Renal cortical epithelial cell (primary cell): ENCODE data around the gene TRIM41. TPM values are rescaled to one million over a fixed set of nuclear protein-coding genes. Genes with fewer than 3 reads are reported as not detected.
"Not testable (repeated sequence)": the region's sequence is repeated elsewhere in the genome, so short reads cannot be mapped to it uniquely, and the experiment has no call there.

Experiments
- DNase-seq: peaks from one replicate; pipeline ENCODE4 v3.0.0-alpha.2; 2011; ENCODE audit warnings: low read depth
- total RNA-seq: library from RNA; depleted of rRNA; stranded (reverse); fragments of >200 nt; gene quantifications from 2 replicates; pipeline ENCODE4 v1.2.3, GENCODE V29; 2014

Gene TRIM41
- total RNA-seq, 1 donor from 2014 or later: 12.8 TPM

DNA sequence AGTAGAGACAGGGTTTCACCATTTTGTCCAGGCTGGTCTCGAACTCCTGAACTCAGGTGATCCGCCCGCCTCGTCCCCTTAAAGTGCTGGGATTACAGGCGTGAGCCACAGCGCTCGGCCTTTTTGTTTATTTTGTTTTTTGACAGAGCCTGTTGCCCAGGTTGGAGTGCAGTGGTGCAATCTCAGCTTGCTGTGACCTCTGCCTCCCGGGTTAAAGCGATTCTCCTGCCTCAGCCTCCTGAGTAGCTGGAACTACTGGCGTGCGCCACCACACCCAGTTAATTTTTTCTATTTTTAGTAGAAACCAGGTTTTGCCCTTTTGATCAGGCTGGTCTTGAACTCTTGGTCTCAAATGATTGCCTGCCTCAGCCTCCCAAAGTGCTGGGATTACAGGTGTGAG is 12.9 kb upstream of the TRIM41 start:
- DNase-seq: not testable (repeated sequence)

DNA sequence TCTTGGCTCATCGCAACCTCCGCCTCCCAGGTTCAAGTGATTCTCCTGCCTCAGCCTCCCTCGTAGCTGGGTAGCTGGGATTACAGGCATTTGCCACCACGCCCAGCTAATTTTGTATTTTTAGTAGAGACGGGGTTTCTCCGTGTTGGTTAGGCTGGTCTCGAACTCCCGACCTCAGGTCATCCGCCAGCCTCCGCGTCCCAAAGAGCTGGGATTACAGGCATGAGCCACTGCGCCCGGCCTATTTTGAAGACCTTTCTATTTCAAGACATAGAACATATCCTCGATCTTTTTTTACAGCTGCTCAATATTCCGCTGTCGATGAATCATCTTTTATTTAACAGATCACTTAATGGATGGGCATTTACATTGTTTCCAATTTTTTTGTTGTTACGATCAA is 12.4 kb upstream of the TRIM41 start:
- not testable (repeated sequence) for DNase-seq

GRCh38 chr5:181211208-181211607 is 11.9 kb upstream of the TRIM41 start:
- DNase-seq: no peak

- no peak for DNase-seq
Measured at GRCh38 chr5:181212080-181212479, 11.0 kb upstream of the TRIM41 start.

DNA sequence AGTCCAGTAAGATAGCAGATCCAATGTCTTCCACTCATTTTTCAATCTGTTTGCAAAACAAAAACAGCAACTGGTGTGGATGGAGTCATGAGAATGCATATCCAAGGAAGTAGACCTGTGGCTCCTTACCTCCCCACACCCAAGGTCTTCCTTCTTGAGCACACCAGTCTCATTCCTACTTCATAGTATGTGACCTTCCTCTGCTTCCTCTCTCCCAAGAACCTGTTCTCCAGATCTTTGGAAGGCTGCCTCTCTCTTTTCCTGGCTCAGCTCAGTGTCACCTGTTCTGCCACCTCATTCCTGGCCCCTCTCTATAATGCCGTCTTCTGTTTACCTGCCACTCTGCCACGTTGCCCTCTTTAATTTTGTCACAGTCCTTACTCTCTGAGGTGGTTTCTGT is 10.1 kb upstream of the TRIM41 start:
- DNase-seq: no peak

- DNase-seq: not testable (repeated sequence)
Measured at GRCh38 chr5:181214249-181214648, 8.8 kb upstream of the TRIM41 start.

DNA sequence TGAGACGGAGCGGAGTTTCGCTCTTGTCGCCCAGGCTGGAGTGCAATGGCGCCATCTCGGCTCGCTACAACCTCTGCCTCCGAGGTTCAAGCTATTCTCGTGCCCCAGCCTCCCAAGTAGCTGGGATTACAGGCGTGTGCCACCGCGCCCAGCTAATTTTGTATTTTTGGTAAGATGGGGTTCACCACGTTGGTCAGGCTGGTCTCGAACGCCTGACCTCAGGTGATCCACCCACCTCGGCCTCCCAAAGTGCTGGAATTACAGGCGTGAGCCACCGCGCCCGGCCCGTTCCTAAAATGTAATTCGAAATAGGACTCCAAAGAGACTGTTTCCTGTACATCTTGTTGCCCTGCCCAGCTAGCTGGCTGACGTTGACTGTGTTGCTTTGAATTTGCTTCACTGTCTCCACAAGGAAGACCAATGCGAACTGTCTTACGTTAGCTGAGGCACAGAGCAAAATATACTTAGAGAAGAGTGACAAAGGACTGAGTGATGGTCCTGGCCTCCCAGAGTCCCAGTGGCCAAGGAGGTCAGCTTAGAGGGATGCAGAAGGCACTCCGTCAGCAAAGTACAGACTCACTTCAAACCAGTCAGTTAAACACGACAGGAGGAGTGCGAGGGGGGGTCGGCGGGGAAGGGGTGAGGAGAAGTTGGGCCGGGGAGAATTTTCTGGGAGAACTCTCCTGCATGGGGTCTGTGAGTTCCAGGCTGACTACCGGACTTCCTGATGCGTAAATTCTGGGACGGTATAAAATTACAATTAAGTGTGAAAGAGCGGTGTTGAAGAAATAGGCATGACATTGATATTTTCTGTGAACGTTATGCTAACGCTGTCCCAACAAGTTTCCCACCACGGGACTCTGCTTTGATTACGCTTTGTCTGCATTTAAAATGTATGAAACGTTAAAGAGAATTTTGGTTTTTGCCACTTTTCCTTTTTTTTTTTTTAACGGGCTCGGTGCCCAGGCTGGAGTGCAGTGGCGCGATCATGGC is 6.8 kb upstream of the TRIM41 start:
- DNase-seq: no peak

DNA sequence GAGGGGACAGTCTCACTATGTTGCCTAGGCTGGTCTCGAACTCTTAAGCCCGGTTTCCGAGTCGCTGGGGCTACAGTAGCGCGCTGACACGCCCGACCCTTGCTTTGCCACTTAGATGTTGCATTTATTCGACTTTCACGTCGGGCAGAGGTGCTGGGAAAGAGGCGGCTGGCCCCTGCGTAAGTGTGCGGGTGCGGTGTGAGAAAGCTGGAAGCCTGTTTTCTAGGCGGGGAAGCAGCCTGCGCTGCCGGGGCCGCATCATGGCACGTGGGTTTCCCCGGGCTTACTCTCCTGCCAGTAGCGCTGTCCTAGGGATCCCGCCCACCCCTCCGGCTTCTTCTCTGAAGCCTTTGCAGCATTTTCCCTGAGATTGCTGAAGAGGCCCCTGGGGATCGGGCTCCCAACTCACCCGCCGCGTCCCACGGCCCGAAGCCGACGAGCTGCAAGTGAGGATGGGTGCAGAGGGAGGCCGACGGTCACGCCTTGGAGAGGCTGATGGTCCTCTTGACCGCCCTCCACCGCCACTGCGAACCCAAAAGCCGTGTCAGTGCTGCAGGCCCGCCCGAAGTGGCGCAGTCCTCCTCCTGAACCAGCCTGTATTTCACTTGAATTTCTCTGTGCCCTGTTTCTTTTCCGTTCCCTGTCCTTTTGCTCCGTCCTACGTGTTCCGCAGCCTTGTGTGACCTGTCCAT is 5.8 kb upstream of the TRIM41 start:
- DNase-seq: no peak

GRCh38 chr5:181217803-181218062 is 5.3 kb upstream of the TRIM41 start:
- peak; percentile 30 for DNase-seq

DNA sequence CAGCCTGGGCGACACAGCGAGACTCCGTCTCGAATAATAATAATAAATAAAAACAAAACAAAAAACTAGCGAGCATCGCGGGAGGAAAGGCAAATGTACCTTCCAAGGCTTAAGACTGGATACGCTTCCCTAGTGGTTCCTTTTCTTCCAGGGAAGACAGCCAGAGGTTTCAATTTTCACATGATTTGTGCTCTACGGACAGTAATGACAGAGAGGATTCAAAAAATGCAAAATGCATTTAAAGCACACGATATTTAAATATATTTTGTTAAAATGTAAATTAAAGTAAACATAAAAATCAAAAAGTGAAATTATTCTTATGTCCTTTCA is 4.3 kb upstream of the TRIM41 start:
- no peak for DNase-seq

DNA sequence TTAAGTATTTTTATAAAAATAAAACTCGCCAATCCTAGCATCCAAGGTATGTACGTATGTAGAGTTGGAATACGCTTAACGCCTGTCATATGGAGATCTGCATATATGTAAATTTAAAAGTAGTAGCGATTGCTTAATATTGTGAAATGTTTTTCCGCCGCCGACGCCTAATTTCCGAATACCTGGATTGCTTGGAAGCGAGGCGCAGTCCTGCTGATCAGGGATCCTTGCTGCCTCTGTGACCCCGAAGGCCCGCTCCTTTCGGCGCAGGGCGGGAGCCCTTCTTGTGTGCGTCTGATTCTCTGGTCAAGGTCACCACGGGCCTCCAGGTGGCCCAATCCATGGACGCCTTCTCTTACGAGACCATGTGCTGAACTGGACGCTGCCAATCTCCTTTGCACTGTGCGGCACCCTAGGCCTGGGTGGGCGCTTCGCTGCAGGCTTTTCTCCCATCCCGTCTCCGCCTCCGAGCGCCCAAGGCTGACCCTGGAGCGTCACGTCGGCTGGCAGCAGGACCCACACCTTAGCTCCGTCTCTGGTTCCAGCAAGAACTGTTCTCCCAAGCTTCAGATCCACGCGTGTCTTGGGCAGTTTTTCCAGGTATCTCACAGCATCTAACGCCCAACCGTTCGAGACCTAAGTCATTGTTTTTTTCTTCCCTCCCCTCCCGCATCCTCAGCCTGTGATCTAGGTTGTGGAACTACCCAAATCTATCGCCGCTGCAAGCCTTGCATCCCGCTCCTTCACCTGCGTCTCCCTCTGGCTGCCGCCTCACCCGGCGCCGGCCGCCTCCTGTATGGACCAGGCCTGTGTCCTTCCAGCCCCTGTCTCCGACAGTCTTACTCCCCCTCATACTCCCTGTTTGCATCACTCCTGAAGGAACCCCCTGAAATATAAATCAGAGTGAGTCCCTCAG is 3.6 kb upstream of the TRIM41 start:
- DNase-seq: no peak

DNA sequence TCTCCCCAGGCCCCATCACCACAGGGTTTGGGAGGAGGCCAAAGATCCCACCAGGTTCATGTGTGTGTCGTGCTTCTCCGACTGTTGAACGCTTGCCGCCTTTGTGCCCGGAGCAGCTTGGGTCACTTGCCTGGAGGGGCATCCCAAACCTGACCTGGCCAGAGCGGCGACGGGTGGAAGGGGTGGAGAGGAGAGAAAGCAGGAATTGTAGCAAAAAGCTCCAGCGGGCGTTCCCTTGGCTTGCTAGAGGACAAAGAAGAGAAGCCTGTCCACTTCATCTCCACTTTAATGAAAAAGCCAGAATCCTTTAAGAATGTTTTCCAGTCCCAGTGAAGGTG is 2.9 kb upstream of the TRIM41 start:
- DNase-seq: no peak

DNA sequence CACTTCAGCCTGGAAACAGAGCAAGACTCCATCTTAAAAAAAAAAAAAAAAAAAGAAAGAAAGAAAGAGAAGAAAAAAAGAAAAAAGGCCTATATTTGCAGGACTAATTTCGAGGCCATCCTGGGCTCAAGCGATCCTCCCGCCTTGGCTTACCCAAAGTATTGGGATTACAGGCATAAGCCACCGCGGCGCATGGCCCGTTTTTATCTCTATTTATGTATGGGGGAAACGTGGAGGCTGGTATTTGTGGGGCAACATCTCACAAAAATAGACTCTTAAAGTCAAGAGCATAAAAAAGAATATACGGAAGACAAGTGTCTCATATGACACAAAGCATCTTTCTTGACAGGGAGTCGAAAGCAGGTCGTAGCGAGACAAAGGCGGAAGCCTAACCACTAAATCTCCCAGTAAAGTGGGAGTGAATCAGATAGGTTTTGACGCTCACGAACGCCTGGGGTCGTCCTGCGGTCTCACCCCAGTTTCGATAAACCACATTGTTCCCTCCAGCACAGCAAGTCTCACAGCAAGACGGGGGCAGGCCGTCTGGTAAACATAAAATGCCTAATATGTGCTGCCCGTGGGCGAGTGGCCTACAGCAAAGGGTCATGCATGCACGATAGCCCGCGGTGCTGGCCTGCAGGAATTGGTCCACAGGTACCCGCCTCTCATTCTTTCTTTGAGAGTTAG is 1.8 kb upstream of the TRIM41 start:
- DNase-seq: no peak

DNA sequence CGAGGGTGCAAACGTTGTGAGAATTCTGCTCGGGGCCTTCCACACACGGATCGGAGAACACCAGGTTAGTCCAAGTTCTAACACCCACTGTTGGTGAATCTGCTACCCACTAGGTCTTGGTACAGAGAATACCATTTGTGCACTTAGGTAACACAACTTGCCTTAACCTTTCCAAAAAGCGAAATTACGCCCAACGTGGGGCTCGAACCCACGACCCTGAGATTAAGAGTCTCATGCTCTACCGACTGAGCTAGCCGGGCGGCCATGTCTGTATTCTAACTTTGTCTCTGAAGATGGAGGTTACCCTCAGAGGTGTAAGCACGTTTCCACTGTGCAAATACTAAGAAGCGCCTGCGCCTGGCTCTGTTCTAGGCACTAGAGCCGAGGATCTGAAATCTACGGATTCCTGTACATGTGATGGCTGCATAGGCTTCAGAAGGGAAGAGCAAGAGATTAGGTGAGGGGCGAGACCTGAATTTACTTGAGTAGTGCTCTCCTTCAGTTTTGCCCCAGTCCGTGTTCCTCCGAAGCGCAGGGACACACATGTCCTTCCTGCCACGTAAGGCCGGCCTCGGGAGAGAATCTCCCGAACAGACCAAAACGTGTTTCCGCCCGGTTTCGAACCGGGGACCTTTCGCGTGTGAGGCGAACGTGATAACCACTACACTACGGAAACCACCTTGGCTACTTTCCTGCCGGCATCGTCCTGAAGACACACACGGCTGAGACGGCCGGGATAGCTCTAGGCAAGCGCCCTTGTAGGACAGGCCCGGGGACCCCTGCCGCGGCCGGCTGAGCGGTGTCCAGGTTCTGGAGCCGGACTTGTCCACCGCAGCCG is 1.1 kb upstream of the TRIM41 start:
- peak; percentile 77 for DNase-seq

- DNase-seq: peak; percentile 30
Measured at GRCh38 chr5:181222630-181223057, 437 bp upstream of the TRIM41 start.

DNA sequence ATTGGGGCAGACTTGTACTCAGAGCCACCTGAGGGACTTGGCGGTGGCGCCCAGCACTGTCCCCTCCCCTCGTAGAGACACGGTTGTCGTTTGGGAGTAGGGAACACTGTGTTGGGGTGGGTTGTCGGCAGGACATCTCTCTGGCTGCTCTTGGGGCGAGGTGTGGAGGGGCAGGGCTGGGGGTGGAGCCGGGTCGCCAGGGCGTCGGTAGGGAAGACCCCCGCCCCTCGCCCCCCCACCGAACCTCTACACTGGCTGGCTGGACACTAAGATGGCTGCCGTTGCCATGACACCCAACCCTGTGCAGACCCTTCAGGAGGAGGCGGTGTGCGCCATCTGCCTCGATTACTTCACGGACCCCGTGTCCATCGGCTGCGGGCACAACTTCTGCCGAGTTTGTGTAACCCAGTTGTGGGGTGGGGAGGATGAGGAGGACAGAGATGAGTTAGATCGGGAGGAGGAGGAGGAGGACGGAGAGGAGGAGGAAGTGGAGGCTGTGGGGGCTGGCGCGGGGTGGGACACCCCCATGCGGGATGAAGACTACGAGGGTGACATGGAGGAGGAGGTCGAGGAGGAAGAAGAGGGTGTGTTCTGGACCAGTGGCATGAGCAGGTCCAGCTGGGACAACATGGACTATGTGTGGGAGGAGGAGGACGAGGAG is 778 bp downstream of the TRIM41 start:
- DNase-seq: no peak

DNA sequence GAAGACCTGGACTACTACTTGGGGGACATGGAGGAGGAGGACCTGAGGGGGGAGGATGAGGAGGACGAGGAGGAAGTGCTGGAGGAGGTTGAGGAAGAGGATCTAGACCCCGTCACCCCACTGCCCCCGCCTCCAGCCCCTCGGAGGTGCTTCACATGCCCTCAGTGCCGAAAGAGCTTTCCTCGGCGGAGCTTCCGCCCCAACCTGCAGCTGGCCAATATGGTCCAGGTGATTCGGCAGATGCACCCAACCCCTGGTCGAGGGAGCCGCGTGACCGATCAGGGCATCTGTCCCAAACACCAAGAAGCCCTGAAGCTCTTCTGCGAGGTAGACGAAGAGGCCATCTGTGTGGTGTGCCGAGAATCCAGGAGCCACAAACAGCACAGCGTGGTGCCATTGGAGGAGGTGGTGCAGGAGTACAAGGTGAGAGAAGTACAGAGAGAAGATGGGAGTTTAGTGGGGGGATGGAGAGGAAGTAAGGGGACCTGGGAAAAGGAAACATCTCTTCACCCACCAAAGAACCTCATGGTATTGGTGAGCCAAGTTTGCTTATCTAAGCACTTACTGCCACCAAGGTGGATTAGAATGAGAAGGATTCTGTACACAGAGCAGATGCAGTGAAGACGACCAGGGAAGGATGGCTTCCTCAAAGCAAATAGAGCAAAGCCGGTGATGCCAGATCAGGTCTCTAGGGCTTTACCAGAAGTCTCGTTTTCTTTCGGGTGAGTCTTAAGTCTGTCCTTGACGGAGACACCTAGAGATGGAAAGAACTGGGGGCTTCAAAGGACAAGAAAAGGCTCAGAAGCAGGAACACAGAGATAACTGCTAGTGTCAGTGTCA is 1.5 kb downstream of the TRIM41 start:
- no peak for DNase-seq

GRCh38 chr5:181229996-181230395 is 6.9 kb downstream of the TRIM41 start:
- DNase-seq: no peak

DNA sequence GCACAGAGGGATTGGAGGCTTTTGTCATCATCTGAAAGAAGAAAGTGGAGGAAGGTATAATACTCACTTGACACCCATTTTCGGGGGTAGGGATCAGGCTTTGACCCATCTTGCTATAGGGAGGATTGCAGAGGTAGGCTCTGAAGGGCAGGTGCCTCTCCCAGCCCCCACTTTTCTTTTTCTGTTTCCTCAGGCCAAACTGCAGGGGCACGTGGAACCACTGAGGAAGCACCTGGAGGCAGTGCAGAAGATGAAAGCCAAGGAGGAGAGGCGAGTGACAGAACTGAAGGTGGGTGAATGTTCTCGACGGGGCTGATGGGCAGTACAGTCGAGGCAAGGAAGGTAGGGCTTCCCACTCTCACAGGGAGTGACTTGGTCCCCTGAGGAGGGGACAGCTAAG is 7.5 kb downstream of the TRIM41 start:
- DNase-seq: no peak
